Adrenal gland (tissue), 5 donors: ENCODE data around the gene KRT16.

ENCODE experiments used
- POLR2A ChIP-seq, 2 donors: fragments of 450-650 bp; IDR thresholded peaks; one replicate each; pipeline ENCODE4 v1.6.1; 2017; ENCODE audit warnings: antibody characterized with exemption in 2 of 2, mild to moderate bottlenecking in 2 of 2, moderate library complexity in 1 of 2
- TF ChIP-seq, protein P1 (sequence below), 6 experiments: fragments of 450-650 bp in 4 of 6; fragments of 200-600 bp in 2 of 6; sonication (generic) in 1 of 6; IDR thresholded peaks; 1 replicate in 5 of 6; 2 replicates in 1 of 6; pipeline versions ENCODE4 v1.5.1 to v1.8.0; 2016 to 2021; ENCODE audit warnings: antibody characterized with exemption in 6 of 6, mild to moderate bottlenecking in 2 of 6, moderate library complexity in 1 of 6
- donor health status: DM: no; HTN: no; CAD: no.

DNA sequence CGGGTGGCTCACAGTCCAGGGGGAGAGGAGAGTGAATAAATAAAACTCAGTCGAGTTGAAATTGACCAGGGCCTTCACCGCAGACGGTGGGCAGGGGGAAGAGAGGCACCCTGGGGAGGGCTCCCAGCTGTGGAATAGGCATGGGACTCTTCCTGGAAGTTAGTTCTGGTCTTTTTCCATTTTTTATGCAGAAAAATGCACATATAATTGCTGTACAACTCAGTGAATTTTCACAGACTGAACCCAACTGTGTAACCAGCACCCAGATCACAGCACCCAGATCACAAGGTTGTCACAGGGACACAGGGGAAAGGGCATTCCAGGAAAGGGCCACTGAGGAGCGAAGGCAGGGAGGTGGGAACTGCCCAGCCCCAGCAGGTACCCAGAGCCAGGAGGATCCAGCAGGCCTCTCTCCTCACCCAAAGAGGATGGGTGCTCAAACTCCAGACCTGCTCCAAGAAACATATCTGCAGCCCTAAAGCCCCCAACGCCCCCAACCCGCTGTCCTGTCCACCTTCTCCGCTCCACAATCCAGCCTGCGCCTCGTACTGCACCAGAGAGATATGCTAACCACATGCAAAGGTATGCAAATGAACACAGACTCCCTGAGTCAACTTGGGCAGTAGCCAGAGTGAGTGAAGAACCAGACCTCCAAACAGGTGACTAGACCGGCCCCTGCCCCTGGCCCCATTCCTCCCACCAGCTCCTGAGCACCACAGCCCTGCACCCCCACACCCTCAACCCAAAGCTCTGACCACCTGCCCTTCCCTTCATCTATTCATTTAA lies 47.1 kb upstream of the KRT16 start:
- TF ChIP-seq, protein P1, sequence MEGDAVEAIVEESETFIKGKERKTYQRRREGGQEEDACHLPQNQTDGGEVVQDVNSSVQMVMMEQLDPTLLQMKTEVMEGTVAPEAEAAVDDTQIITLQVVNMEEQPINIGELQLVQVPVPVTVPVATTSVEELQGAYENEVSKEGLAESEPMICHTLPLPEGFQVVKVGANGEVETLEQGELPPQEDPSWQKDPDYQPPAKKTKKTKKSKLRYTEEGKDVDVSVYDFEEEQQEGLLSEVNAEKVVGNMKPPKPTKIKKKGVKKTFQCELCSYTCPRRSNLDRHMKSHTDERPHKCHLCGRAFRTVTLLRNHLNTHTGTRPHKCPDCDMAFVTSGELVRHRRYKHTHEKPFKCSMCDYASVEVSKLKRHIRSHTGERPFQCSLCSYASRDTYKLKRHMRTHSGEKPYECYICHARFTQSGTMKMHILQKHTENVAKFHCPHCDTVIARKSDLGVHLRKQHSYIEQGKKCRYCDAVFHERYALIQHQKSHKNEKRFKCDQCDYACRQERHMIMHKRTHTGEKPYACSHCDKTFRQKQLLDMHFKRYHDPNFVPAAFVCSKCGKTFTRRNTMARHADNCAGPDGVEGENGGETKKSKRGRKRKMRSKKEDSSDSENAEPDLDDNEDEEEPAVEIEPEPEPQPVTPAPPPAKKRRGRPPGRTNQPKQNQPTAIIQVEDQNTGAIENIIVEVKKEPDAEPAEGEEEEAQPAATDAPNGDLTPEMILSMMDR (IDR thresholded peaks at IDR 0.05), result no peak
- TF ChIP-seq POLR2A (IDR thresholded peaks at IDR 0.05), result no peak
